ENCODE results near the gene PIGU.
"Not testable (repeated sequence)": the region's sequence is repeated elsewhere in the genome, so short reads cannot be mapped to it uniquely, and the experiment has no call there.

Gene PIGU

GRCh38 chr20:34676642-34677373 lies at the start of gene PIGU (continued):
- TF ChIP-seq ZBTB10 (tag by site-specific recombination; IDR thresholded peaks at IDR 0.05) (peak; percentile 79), ZNF133 (tag by site-specific recombination; IDR thresholded peaks at IDR 0.05) (no peak), YY2 (tag by site-specific recombination; IDR thresholded peaks at IDR 0.05) (peak; percentile 98), ZNF692 (tag by site-specific recombination; IDR thresholded peaks at IDR 0.05) (peak; percentile 65), HIC1 (tag by site-specific recombination; IDR thresholded peaks at IDR 0.05) (no peak), ZFHX2 (tag by site-specific recombination; conservative IDR thresholded peaks at IDR 0.05) (peak; percentile 92)
- TF ChIP-seq, protein P1, sequence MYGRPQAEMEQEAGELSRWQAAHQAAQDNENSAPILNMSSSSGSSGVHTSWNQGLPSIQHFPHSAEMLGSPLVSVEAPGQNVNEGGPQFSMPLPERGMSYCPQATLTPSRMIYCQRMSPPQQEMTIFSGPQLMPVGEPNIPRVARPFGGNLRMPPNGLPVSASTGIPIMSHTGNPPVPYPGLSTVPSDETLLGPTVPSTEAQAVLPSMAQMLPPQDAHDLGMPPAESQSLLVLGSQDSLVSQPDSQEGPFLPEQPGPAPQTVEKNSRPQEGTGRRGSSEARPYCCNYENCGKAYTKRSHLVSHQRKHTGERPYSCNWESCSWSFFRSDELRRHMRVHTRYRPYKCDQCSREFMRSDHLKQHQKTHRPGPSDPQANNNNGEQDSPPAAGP (tag by site-specific recombination; IDR thresholded peaks at IDR 0.05): peak; percentile 66; the same call in 1 of the 2 replicates

DNA sequence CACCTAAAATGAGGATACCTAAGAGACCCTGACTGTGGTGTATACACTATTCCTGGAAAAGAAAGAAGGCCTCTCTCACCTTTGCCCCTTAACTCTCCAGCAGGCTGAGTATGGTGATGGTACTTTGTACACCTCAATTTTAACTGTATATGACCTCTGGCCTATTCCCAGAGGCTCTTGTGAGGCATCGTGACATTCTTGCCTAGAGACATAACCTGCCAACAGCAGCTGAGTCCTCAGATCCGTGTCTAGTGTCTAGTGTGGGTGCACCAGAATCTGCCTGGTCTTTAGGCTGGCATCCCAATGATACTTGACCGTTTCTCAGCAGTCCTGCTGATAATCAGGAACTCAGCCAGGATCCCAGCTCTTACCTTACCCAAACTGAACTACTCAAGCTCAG lies 47.3 kb upstream of the PIGU start:
- ChIA-PET POLR2A (no interaction called here), CTCF (interaction anchor here (0.7 kb wide), 1 partner anchor 277 kb away, joined by 4 read pairs; no protein-coding TSS in a partner anchor)
- Histone ChIP-seq H3K4me1 (ENCODE audit: control insufficient read depth, insufficient read depth, low read length) (no peaks in the 10 kb centered on the region), H3K36me3 (ENCODE audit: control insufficient read depth in 2 of 2, insufficient read depth in 1 of 2, low read length in 2 of 2) (peaks cover 14 to 49% of the 10 kb centered on the region in 2 experiments), H3K9me3 (ENCODE audit: control insufficient read depth, insufficient read depth, low read depth, low read length) (no peaks in the 10 kb centered on the region), H3K4me3 (ENCODE audit: low read depth, low read length) (no peak overlapping the region), H3K27ac (ENCODE audit: extremely low read depth, low read depth, low read length) (no peak overlapping the region)
- no peak for TF ChIP-seq ZSCAN23 (tag by site-specific recombination; IDR thresholded peaks at IDR 0.05)
- no peak for TF ChIP-seq CTCF (tag by site-specific recombination; IDR thresholded peaks at IDR 0.05)
- no peak for TF ChIP-seq ZNF510 (tag by site-specific recombination; IDR thresholded peaks at IDR 0.05; ENCODE audit: insufficient replicate concordance)
- TF ChIP-seq ZNF354C (tag by site-specific recombination; IDR thresholded peaks at IDR 0.05; ENCODE audit: borderline replicate concordance, low read depth): no peak

- POLR2A ChIA-PET: interaction anchor here (0.7 kb wide), 1 partner anchor 139 kb away, joined by 8 read pairs; no protein-coding TSS in a partner anchor
- H3K27ac ChIP-seq (ENCODE audit: extremely low read depth, low read depth, low read length); H3K4me3 ChIP-seq (ENCODE audit: low read depth, low read length); H3K4me1 ChIP-seq (ENCODE audit: control insufficient read depth, insufficient read depth, low read length); CTCF ChIA-PET; H3K9me3 ChIP-seq (ENCODE audit: control insufficient read depth, insufficient read depth, low read depth, low read length): not testable (repeated sequence)
- H3K36me3 ChIP-seq (ENCODE audit: control insufficient read depth in 2 of 2, insufficient read depth in 1 of 2, low read length in 2 of 2): peaks cover 10 to 48% of the 10 kb centered on the region in 2 experiments
- TF ChIP-seq ZFHX2 (tag by site-specific recombination; conservative IDR thresholded peaks at IDR 0.05): peak; percentile 36; the same call in 1 of the 2 replicates
Observed at GRCh38 chr20:34722560-34722959, 45.7 kb upstream of the PIGU start.

All from HEK293 (cell line).